WTC11 (cell line): ENCODE data around the gene ROBO2. TPM values are rescaled to one million over a fixed set of nuclear protein-coding genes. Genes with fewer than 3 reads are reported as not detected.

Source experiments
- ATAC-seq: fragments of 200-7000 bp; cut with Tn5 transposase; 2 replicates; pipeline ENCODE4 v1.10.0; 2021; ENCODE audit warnings: mild to moderate bottlenecking, moderate library complexity
- CTCF ChIA-PET: fragments of 300-600 bp; sonication (Branson Sonifier 250); formaldehyde crosslinking; loops from one replicate; lab custom pipeline; 2021; ENCODE audit warnings: antibody characterized with exemption; lab: Charles Lee
- POLR2A ChIA-PET: fragments of 350-600 bp; sonication (Branson Sonifier 250); formaldehyde crosslinking; loops from one replicate; lab custom pipeline; 2021; ENCODE audit warnings: antibody characterized with exemption; lab: Charles Lee
- DNase-seq: peaks from one replicate; pipeline ENCODE4 v3.0.0; 2021; ENCODE audit warnings: low spot score
- H3K27ac Mint-ChIP-seq: 2 replicates; pipeline ENCODE4 v1.8.0; 2021; ENCODE audit warnings: mixed read lengths
- H3K27me3 Mint-ChIP-seq: 2 replicates; pipeline ENCODE4 v1.8.0; 2021; ENCODE audit warnings: low read depth, mild to moderate bottlenecking, moderate library complexity, mixed read lengths
- H3K36me3 Mint-ChIP-seq: 2 replicates; pipeline ENCODE4 v1.8.0; 2021; ENCODE audit warnings: mixed read lengths
- H3K4me1 Mint-ChIP-seq: 2 replicates; pipeline ENCODE4 v1.8.0; 2022; ENCODE audit warnings: mixed read lengths
- H3K4me3 Mint-ChIP-seq: 2 replicates; pipeline ENCODE4 v1.8.0; 2021; ENCODE audit warnings: mild to moderate bottlenecking, moderate library complexity, mixed read lengths
- H3K9me3 Mint-ChIP-seq: 2 replicates; pipeline ENCODE4 v1.8.0; 2021; ENCODE audit warnings: mixed read lengths
- CBFB ChIP-seq: sonication (generic); formaldehyde crosslinking; IDR thresholded peaks from 2 replicates; pipeline ENCODE4 v1.8.1; 2022; ENCODE audit warnings: mild to moderate bottlenecking, low read depth, missing genetic modification reagents
- CREM ChIP-seq: sonication (generic); formaldehyde crosslinking; IDR thresholded peaks from 2 replicates; pipeline ENCODE4 v1.8.1; 2022; ENCODE audit warnings: mild to moderate bottlenecking, missing genetic modification reagents, moderate library complexity
- FOXK1 ChIP-seq: sonication (generic); formaldehyde crosslinking; IDR thresholded peaks from 2 replicates; pipeline ENCODE4 v1.8.0; 2022; ENCODE audit warnings: mild to moderate bottlenecking, moderate library complexity, missing genetic modification reagents
- FOXP1 ChIP-seq: sonication (generic); formaldehyde crosslinking; IDR thresholded peaks from 2 replicates; pipeline ENCODE4 v1.8.0; 2022; ENCODE audit warnings: missing genetic modification reagents, mild to moderate bottlenecking, moderate library complexity, borderline replicate concordance
- NFATC4 ChIP-seq: fragments of 250-450 bp; sonication (Bioruptor Pico); IDR thresholded peaks from 2 replicates; pipeline ENCODE4 v1.9.0; 2021; ENCODE audit warnings: mild to moderate bottlenecking
- NFYB ChIP-seq: sonication (generic); formaldehyde crosslinking; conservative IDR thresholded peaks from 2 replicates; pipeline ENCODE4 v1.8.0; 2022; ENCODE audit warnings: low read depth, missing genetic modification reagents
- PRRX2 ChIP-seq: fragments of 250-450 bp; sonication (Bioruptor Pico); IDR thresholded peaks from 2 replicates; pipeline ENCODE4 v1.8.0; 2021; ENCODE audit warnings: mild to moderate bottlenecking
- SMAD4 ChIP-seq: sonication (generic); formaldehyde crosslinking; IDR thresholded peaks from 2 replicates; pipeline ENCODE4 v1.8.0; 2022; ENCODE audit warnings: mild to moderate bottlenecking, missing genetic modification reagents
- ZNF263 ChIP-seq: sonication (generic); formaldehyde crosslinking; IDR thresholded peaks from 2 replicates; pipeline ENCODE4 v1.8.1; 2022; ENCODE audit warnings: low read depth, mild to moderate bottlenecking, moderate library complexity, missing genetic modification reagents
- ZNF396 ChIP-seq: fragments of 250-450 bp; sonication (Bioruptor Pico); IDR thresholded peaks from 2 replicates; pipeline ENCODE4 v1.8.0; 2021; ENCODE audit warnings: mild to moderate bottlenecking, moderate library complexity, borderline replicate concordance
- ZNF423 ChIP-seq: fragments of 250-450 bp; sonication (Bioruptor Pico); IDR thresholded peaks from 2 replicates; pipeline ENCODE4 v2.1.2; 2022; ENCODE audit warnings: mild to moderate bottlenecking, moderate library complexity
- total RNA-seq: library from RNA; stranded (reverse); gene quantifications from 3 replicates; pipeline ENCODE4 v1.2.3, GENCODE V29; 2021
- TF ChIP-seq, protein P1 (sequence below): fragments of 200-600 bp; IDR thresholded peaks from 2 replicates; pipeline ENCODE4 v1.8.0; 2022; ENCODE audit warnings: antibody characterized with exemption
- TF ChIP-seq, protein P2 (sequence below): fragments of 250-450 bp; sonication (Bioruptor Pico); IDR thresholded peaks from 2 replicates; pipeline ENCODE4 v1.8.0; 2021; ENCODE audit warnings: mild to moderate bottlenecking
- TF ChIP-seq, protein P3 (sequence below): sonication (generic); formaldehyde crosslinking; IDR thresholded peaks from 2 replicates; pipeline ENCODE4 v1.8.1; 2022; ENCODE audit warnings: mild to moderate bottlenecking, moderate library complexity, missing genetic modification reagents
- TF ChIP-seq, protein P4 (sequence below): fragments of 250-450 bp; sonication (Bioruptor Pico); IDR thresholded peaks from 2 replicates; pipeline ENCODE4 v1.9.0; 2021; ENCODE audit warnings: mild to moderate bottlenecking
- TF ChIP-seq, protein P5 (sequence below): sonication (generic); formaldehyde crosslinking; IDR thresholded peaks from 2 replicates; pipeline ENCODE4 v1.8.1; 2023; ENCODE audit warnings: mild to moderate bottlenecking, missing genetic modification reagents, moderate library complexity
- TF ChIP-seq, protein P6 (sequence below): sonication (generic); formaldehyde crosslinking; IDR thresholded peaks from 2 replicates; pipeline ENCODE4 v1.8.0; 2023; ENCODE audit warnings: mild to moderate bottlenecking, missing genetic modification reagents
- TF ChIP-seq, protein P7 (sequence below): sonication (generic); formaldehyde crosslinking; IDR thresholded peaks from 2 replicates; pipeline ENCODE4 v1.8.1; 2023; ENCODE audit warnings: mild to moderate bottlenecking, missing genetic modification reagents, borderline replicate concordance
- TF ChIP-seq, protein P8 (sequence below): sonication (generic); formaldehyde crosslinking; conservative IDR thresholded peaks from 2 replicates; pipeline ENCODE4 v1.8.1; 2022; ENCODE audit warnings: mild to moderate bottlenecking, missing genetic modification reagents
- TF ChIP-seq, protein P9 (sequence below): sonication (generic); formaldehyde crosslinking; IDR thresholded peaks from 2 replicates; pipeline ENCODE4 v1.8.1; 2022; ENCODE audit warnings: mild to moderate bottlenecking, missing genetic modification reagents, moderate library complexity, borderline replicate concordance

Gene ROBO2
- total RNA-seq, 1 experiment from 2014 or later = 11.7 TPM

DNA sequence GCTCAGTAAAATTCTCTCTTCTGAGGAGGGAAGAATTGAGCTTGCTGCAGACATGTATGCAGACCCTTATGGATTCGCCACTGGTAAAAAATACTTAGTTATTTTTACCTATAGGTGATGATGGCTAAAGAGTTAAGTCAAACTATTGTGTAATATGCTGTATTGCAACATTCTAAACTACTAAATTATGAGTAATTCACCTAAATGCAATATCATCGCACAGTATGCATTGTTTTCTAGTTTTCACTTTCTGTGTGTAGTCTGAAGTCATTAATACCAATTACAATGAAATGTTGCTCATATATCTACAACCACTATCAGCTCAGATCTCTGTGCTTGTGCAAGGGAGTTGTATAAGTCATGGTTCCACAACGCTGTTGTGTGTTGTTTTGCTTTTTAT is 48.7 kb upstream of the ROBO2 start:
- Mint-ChIP-seq H3K36me3 (no peaks in the 10 kb centered on the region), H3K27me3 (no peaks in the 10 kb centered on the region), H3K4me3 (no peak overlapping the region), H3K4me1 (peaks cover 18% of the 10 kb centered on the region), H3K27ac (no peak overlapping the region), H3K9me3 (no peaks in the 10 kb centered on the region)
- ATAC-seq = no peak
- TF ChIP-seq, protein P1, sequence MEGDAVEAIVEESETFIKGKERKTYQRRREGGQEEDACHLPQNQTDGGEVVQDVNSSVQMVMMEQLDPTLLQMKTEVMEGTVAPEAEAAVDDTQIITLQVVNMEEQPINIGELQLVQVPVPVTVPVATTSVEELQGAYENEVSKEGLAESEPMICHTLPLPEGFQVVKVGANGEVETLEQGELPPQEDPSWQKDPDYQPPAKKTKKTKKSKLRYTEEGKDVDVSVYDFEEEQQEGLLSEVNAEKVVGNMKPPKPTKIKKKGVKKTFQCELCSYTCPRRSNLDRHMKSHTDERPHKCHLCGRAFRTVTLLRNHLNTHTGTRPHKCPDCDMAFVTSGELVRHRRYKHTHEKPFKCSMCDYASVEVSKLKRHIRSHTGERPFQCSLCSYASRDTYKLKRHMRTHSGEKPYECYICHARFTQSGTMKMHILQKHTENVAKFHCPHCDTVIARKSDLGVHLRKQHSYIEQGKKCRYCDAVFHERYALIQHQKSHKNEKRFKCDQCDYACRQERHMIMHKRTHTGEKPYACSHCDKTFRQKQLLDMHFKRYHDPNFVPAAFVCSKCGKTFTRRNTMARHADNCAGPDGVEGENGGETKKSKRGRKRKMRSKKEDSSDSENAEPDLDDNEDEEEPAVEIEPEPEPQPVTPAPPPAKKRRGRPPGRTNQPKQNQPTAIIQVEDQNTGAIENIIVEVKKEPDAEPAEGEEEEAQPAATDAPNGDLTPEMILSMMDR = no peak
- TF ChIP-seq FOXP1 (CRISPR knock-in tag) (no peak), CBFB (no peak), ZNF263 (CRISPR knock-in tag) (no peak), ZNF423 (CRISPR knock-in tag) (no peak), NFYB (CRISPR knock-in tag) (no peak), NFATC4 (no peak), ZNF396 (CRISPR knock-in tag) (no peak), SMAD4 (CRISPR knock-in tag) (no peak), CREM (CRISPR knock-in tag) (no peak), FOXK1 (CRISPR knock-in tag) (no peak), PRRX2 (CRISPR knock-in tag) (no peak)
- TF ChIP-seq, protein P2, sequence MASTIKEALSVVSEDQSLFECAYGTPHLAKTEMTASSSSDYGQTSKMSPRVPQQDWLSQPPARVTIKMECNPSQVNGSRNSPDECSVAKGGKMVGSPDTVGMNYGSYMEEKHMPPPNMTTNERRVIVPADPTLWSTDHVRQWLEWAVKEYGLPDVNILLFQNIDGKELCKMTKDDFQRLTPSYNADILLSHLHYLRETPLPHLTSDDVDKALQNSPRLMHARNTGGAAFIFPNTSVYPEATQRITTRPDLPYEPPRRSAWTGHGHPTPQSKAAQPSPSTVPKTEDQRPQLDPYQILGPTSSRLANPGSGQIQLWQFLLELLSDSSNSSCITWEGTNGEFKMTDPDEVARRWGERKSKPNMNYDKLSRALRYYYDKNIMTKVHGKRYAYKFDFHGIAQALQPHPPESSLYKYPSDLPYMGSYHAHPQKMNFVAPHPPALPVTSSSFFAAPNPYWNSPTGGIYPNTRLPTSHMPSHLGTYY (CRISPR knock-in tag) = no peak
- TF ChIP-seq, protein P3, sequence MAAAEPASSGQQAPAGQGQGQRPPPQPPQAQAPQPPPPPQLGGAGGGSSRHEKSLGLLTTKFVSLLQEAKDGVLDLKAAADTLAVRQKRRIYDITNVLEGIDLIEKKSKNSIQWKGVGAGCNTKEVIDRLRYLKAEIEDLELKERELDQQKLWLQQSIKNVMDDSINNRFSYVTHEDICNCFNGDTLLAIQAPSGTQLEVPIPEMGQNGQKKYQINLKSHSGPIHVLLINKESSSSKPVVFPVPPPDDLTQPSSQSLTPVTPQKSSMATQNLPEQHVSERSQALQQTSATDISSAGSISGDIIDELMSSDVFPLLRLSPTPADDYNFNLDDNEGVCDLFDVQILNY (CRISPR knock-in tag) = no peak
- TF ChIP-seq, protein P4, sequence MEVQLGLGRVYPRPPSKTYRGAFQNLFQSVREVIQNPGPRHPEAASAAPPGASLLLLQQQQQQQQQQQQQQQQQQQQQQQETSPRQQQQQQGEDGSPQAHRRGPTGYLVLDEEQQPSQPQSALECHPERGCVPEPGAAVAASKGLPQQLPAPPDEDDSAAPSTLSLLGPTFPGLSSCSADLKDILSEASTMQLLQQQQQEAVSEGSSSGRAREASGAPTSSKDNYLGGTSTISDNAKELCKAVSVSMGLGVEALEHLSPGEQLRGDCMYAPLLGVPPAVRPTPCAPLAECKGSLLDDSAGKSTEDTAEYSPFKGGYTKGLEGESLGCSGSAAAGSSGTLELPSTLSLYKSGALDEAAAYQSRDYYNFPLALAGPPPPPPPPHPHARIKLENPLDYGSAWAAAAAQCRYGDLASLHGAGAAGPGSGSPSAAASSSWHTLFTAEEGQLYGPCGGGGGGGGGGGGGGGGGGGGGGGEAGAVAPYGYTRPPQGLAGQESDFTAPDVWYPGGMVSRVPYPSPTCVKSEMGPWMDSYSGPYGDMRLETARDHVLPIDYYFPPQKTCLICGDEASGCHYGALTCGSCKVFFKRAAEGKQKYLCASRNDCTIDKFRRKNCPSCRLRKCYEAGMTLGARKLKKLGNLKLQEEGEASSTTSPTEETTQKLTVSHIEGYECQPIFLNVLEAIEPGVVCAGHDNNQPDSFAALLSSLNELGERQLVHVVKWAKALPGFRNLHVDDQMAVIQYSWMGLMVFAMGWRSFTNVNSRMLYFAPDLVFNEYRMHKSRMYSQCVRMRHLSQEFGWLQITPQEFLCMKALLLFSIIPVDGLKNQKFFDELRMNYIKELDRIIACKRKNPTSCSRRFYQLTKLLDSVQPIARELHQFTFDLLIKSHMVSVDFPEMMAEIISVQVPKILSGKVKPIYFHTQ (CRISPR knock-in tag) = no peak
- TF ChIP-seq, protein P5, sequence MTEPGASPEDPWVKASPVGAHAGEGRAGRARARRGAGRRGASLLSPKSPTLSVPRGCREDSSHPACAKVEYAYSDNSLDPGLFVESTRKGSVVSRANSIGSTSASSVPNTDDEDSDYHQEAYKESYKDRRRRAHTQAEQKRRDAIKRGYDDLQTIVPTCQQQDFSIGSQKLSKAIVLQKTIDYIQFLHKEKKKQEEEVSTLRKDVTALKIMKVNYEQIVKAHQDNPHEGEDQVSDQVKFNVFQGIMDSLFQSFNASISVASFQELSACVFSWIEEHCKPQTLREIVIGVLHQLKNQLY (CRISPR knock-in tag) = no peak
- TF ChIP-seq, protein P6, sequence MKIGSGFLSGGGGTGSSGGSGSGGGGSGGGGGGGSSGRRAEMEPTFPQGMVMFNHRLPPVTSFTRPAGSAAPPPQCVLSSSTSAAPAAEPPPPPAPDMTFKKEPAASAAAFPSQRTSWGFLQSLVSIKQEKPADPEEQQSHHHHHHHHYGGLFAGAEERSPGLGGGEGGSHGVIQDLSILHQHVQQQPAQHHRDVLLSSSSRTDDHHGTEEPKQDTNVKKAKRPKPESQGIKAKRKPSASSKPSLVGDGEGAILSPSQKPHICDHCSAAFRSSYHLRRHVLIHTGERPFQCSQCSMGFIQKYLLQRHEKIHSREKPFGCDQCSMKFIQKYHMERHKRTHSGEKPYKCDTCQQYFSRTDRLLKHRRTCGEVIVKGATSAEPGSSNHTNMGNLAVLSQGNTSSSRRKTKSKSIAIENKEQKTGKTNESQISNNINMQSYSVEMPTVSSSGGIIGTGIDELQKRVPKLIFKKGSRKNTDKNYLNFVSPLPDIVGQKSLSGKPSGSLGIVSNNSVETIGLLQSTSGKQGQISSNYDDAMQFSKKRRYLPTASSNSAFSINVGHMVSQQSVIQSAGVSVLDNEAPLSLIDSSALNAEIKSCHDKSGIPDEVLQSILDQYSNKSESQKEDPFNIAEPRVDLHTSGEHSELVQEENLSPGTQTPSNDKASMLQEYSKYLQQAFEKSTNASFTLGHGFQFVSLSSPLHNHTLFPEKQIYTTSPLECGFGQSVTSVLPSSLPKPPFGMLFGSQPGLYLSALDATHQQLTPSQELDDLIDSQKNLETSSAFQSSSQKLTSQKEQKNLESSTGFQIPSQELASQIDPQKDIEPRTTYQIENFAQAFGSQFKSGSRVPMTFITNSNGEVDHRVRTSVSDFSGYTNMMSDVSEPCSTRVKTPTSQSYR (CRISPR knock-in tag) = no peak
- TF ChIP-seq, protein P7, sequence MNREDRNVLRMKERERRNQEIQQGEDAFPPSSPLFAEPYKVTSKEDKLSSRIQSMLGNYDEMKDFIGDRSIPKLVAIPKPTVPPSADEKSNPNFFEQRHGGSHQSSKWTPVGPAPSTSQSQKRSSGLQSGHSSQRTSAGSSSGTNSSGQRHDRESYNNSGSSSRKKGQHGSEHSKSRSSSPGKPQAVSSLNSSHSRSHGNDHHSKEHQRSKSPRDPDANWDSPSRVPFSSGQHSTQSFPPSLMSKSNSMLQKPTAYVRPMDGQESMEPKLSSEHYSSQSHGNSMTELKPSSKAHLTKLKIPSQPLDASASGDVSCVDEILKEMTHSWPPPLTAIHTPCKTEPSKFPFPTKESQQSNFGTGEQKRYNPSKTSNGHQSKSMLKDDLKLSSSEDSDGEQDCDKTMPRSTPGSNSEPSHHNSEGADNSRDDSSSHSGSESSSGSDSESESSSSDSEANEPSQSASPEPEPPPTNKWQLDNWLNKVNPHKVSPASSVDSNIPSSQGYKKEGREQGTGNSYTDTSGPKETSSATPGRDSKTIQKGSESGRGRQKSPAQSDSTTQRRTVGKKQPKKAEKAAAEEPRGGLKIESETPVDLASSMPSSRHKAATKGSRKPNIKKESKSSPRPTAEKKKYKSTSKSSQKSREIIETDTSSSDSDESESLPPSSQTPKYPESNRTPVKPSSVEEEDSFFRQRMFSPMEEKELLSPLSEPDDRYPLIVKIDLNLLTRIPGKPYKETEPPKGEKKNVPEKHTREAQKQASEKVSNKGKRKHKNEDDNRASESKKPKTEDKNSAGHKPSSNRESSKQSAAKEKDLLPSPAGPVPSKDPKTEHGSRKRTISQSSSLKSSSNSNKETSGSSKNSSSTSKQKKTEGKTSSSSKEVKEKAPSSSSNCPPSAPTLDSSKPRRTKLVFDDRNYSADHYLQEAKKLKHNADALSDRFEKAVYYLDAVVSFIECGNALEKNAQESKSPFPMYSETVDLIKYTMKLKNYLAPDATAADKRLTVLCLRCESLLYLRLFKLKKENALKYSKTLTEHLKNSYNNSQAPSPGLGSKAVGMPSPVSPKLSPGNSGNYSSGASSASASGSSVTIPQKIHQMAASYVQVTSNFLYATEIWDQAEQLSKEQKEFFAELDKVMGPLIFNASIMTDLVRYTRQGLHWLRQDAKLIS (CRISPR knock-in tag) = no peak
- TF ChIP-seq, protein P8, sequence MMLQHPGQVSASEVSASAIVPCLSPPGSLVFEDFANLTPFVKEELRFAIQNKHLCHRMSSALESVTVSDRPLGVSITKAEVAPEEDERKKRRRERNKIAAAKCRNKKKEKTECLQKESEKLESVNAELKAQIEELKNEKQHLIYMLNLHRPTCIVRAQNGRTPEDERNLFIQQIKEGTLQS (CRISPR knock-in tag) = no peak
- TF ChIP-seq, protein P9, sequence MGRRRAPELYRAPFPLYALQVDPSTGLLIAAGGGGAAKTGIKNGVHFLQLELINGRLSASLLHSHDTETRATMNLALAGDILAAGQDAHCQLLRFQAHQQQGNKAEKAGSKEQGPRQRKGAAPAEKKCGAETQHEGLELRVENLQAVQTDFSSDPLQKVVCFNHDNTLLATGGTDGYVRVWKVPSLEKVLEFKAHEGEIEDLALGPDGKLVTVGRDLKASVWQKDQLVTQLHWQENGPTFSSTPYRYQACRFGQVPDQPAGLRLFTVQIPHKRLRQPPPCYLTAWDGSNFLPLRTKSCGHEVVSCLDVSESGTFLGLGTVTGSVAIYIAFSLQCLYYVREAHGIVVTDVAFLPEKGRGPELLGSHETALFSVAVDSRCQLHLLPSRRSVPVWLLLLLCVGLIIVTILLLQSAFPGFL (CRISPR knock-in tag) = no peak
- ChIA-PET POLR2A (interaction anchor here (0.8 kb wide), 1 partner anchor 10 kb away, joined by 3 read pairs; no protein-coding TSS in a partner anchor), CTCF (no interaction called here)
- no peak for DNase-seq
